HT1080 (cell line): Measurements from ENCODE around the gene TNFRSF18. TPM values are rescaled to one million over a fixed set of nuclear protein-coding genes. Genes with fewer than 3 reads are reported as not detected.

Experiments used
- DNase-seq: peaks from one replicate; pipeline ENCODE4 v3.0.0-alpha.2; 2015; ENCODE audit warnings: low read depth
- total RNA-seq: library from RNA; depleted of rRNA; stranded (reverse); fragments of >200 nt; shearing (Covaris generic); gene quantifications from 2 replicates; pipeline ENCODE4 v1.2.3, GENCODE V29; 2014

The TNFRSF18 gene
- total RNA-seq, 1 experiment from 2014 or later = not detected

- no peak for DNase-seq
These were observed 39.0 kb downstream of the TNFRSF18 start for GRCh38 chr1:1167398-1167821.

GRCh38 chr1:1166642-1167397 is 39.6 kb downstream of the TNFRSF18 start:
- DNase-seq = no peak

GRCh38 chr1:1165900-1166421 is 40.4 kb downstream of the TNFRSF18 start:
- DNase-seq = no peak

GRCh38 chr1:1165485-1165884 is 40.9 kb downstream of the TNFRSF18 start:
- DNase-seq = no peak

- DNase-seq = no peak
These were observed 41.5 kb downstream of the TNFRSF18 start for GRCh38 chr1:1164701-1165451.

GRCh38 chr1:1164361-1164700 is 42.1 kb downstream of the TNFRSF18 start:
- DNase-seq = no peak

- no peak for DNase-seq
These were observed 42.8 kb downstream of the TNFRSF18 start for GRCh38 chr1:1163538-1164070.

GRCh38 chr1:1162597-1163537 is 43.5 kb downstream of the TNFRSF18 start:
- DNase-seq = no peak

- DNase-seq = no peak
These were observed 44.7 kb downstream of the TNFRSF18 start for GRCh38 chr1:1161683-1162079.

- DNase-seq = no peak
These were observed 45.2 kb downstream of the TNFRSF18 start for GRCh38 chr1:1161078-1161682.

- no peak for DNase-seq
These were observed 46.0 kb downstream of the TNFRSF18 start for GRCh38 chr1:1160281-1160930.

- DNase-seq = no peak
These were observed 48.3 kb downstream of the TNFRSF18 start for GRCh38 chr1:1157914-1158710.

- DNase-seq = no peak
These were observed 48.9 kb downstream of the TNFRSF18 start for GRCh38 chr1:1157426-1157913.

GRCh38 chr1:1157033-1157365 is 49.4 kb downstream of the TNFRSF18 start:
- DNase-seq = no peak

- DNase-seq = no peak
These were observed 50.0 kb downstream of the TNFRSF18 start for GRCh38 chr1:1156140-1157032.

GRCh38 chr1:1155258-1155657 is 51.1 kb downstream of the TNFRSF18 start:
- no peak for DNase-seq

GRCh38 chr1:1153874-1154273 is 52.5 kb downstream of the TNFRSF18 start:
- DNase-seq = no peak
